ENCODE results near the gene OR2A5.

OR2A5 gene

DNA sequence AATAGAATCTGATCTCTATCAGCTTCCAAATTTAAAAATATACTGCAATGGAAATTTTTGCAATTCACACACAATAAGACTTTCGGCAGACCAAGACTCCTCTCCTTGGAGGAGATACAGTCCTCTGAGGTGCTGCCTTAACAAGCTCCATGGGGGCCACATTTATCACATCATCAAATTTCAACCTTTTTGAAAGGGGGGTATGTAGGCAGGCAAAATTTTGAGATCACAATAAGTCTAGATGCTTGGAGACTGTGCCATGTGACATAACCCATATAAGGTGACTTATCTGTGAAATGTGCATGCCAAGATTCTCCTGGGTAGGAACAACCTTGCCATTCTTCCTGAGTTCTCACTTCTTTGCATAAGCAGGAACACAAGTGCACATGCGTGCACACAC, 37.2 kb downstream of the OR2A5 start, which contains the start of gene OR2A12:
Gene OR2A12 (plus strand): TSS at position 301 of the 400 bp plus-strand sequence. CDS start 8,830 bp downstream, outside the sequence.
- Histone ChIP-seq H3K27ac (ENCODE audit: low read length) (no peak within 1 kb of the TSS), H3K36me3 (ENCODE audit: control insufficient read depth, low read depth, low read length) (no peaks in the 10 kb centered on the region), H3K4me3 (ENCODE audit: low read length) (no peak within 1 kb of the TSS), H3K27me3 (ENCODE audit: control insufficient read depth, insufficient read depth, low read length) (no peaks in the 10 kb centered on the region), H3K4me1 (ENCODE audit: control insufficient read depth, low read depth, low read length) (no peaks in the 10 kb centered on the region), H3K9me3 (ENCODE audit: control insufficient read depth, low read depth, low read length) (no peaks in the 10 kb centered on the region), H3K9ac (ENCODE audit: low read length) (no peak within 1 kb of the TSS)

DNA sequence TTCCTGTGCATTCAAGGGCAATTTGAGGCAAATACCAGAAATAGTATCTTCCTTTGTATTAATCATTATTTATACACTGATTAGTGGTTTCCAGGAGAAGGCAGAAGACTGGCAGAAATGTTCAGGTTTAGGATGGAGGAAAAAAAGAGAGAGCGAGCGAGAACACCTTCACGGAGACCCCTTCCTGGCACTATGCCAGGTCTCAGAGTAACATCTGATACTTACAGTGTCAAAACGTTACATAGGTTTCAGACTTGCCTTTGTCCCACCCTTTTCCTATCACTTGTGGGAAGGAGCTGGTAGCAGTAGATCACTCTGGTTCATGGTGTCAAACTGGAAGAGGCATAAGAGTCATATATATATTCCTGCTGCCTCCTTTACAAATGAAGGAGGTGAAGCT, 38.0 kb downstream of the OR2A5 start:
- no peak overlapping the region for H3K9ac ChIP-seq (ENCODE audit: low read length)
- H3K27me3 ChIP-seq (ENCODE audit: control insufficient read depth, insufficient read depth, low read length): no peaks in the 10 kb centered on the region
- no peak overlapping the region for H3K4me3 ChIP-seq (ENCODE audit: low read length)
- no peak overlapping the region for H3K27ac ChIP-seq (ENCODE audit: low read length)
- no peaks in the 10 kb centered on the region for H3K36me3 ChIP-seq (ENCODE audit: control insufficient read depth, low read depth, low read length)
- H3K4me1 ChIP-seq (ENCODE audit: control insufficient read depth, low read depth, low read length): no peaks in the 10 kb centered on the region
- no peaks in the 10 kb centered on the region for H3K9me3 ChIP-seq (ENCODE audit: control insufficient read depth, low read depth, low read length)

DNA sequence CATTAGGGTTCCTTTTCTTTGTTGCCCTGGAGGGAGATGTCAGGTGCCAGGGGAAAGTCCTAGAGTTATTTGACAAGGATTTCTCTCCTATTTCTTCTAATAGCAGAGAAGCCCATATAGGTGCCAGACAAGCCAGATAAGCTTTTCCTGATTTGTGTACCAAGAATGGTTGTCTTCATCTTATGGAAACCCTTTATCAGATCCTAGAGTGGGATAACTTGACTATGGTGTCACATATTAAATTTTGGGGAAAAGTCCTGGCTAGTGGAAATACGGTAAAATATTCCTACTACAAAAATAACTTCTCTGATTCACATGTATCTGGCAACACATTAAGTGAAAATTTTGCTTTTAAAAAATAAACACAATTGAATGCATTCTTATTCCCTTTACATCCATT, 38.5 kb downstream of the OR2A5 start:
- Histone ChIP-seq H3K9ac (ENCODE audit: low read length) (no peak overlapping the region), H3K4me1 (ENCODE audit: control insufficient read depth, low read depth, low read length) (no peaks in the 10 kb centered on the region), H3K9me3 (ENCODE audit: control insufficient read depth, low read depth, low read length) (no peaks in the 10 kb centered on the region), H3K4me3 (ENCODE audit: low read length) (no peak overlapping the region), H3K27ac (ENCODE audit: low read length) (no peak overlapping the region), H3K27me3 (ENCODE audit: control insufficient read depth, insufficient read depth, low read length) (no peaks in the 10 kb centered on the region), H3K36me3 (ENCODE audit: control insufficient read depth, low read depth, low read length) (no peaks in the 10 kb centered on the region)

DNA sequence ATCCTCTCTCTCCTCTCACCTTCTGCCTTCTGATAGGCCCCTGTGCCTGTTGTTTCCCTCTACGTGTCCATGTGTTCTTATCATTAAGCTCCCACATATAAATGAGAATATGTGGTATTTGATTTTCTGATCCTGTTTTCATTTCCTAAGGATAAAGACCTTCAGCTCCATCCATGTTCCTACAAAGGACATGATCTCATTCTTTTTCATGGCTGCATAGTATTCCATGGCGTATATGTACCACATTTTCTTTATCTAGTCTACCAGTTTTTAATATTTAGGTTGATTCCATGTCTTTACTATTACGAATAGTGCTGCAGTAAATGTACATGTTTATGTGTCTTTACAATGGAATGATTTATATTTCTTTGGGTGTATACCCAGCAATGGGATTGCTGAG, 41.9 kb downstream of the OR2A5 start:
- no peaks in the 10 kb centered on the region for H3K9me3 ChIP-seq (ENCODE audit: control insufficient read depth, low read depth, low read length)
- no peak overlapping the region for H3K9ac ChIP-seq (ENCODE audit: low read length)
- H3K27me3 ChIP-seq (ENCODE audit: control insufficient read depth, insufficient read depth, low read length): no peaks in the 10 kb centered on the region
- no peak overlapping the region for H3K27ac ChIP-seq (ENCODE audit: low read length)
- H3K4me3 ChIP-seq (ENCODE audit: low read length): no peak overlapping the region
- H3K4me1 ChIP-seq (ENCODE audit: control insufficient read depth, low read depth, low read length): no peaks in the 10 kb centered on the region
- no peaks in the 10 kb centered on the region for H3K36me3 ChIP-seq (ENCODE audit: control insufficient read depth, low read depth, low read length)

DNA sequence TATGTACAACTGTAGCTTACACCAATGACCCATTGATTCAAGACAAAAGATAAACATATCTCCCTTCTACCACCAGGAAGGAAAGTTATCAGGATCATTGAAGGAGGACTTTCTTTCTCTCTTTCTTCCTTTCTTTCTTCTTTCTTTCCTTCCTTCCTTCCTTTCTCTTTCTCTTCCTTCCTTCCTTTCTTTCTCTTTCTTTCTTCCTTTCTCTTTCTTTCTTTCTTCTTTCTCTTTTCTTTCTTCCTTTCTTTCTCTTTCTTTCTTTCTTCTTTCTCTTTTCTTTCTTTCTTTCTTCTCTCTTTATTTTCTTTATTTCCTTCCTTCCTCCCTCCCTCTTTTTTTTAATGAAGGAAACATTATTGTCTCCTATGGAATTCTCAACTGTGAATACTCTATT, 50.0 kb downstream of the OR2A5 start:
- no peak overlapping the region for H3K27ac ChIP-seq (ENCODE audit: low read length)
- H3K9me3 ChIP-seq (ENCODE audit: control insufficient read depth, low read depth, low read length): no peaks in the 10 kb centered on the region
- H3K4me1 ChIP-seq (ENCODE audit: control insufficient read depth, low read depth, low read length): no peaks in the 10 kb centered on the region
- H3K9ac ChIP-seq (ENCODE audit: low read length): no peak overlapping the region
- no peaks in the 10 kb centered on the region for H3K27me3 ChIP-seq (ENCODE audit: control insufficient read depth, insufficient read depth, low read length)
- no peak overlapping the region for H3K4me3 ChIP-seq (ENCODE audit: low read length)
- no peaks in the 10 kb centered on the region for H3K36me3 ChIP-seq (ENCODE audit: control insufficient read depth, low read depth, low read length)

DNA sequence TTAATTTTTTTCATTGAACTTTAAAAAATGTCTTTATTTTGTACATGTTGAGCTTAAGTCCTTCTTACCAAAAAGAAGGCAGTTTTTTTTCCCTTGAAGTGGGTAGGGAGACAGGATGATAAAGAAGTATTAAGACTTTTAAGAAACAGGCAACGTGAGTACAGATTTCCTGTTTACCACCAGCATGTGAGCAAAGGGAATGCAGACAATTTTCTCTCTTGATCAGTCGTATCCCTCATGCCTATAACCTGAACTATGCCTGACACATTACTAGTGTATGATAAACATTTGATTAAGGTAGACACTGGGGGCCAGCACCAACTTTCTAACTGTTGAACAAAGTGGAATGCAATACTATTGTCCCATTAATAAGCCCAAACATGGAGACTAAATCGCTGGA, 51.9 kb downstream of the OR2A5 start:
- Histone ChIP-seq H3K4me1 (ENCODE audit: control insufficient read depth, low read depth, low read length) (no peaks in the 10 kb centered on the region), H3K27ac (ENCODE audit: low read length) (no peak overlapping the region), H3K4me3 (ENCODE audit: low read length) (no peak overlapping the region), H3K36me3 (ENCODE audit: control insufficient read depth, low read depth, low read length) (no peaks in the 10 kb centered on the region), H3K9me3 (ENCODE audit: control insufficient read depth, low read depth, low read length) (no peaks in the 10 kb centered on the region), H3K9ac (ENCODE audit: low read length) (no peak overlapping the region), H3K27me3 (ENCODE audit: control insufficient read depth, insufficient read depth, low read length) (no peaks in the 10 kb centered on the region)

DNA sequence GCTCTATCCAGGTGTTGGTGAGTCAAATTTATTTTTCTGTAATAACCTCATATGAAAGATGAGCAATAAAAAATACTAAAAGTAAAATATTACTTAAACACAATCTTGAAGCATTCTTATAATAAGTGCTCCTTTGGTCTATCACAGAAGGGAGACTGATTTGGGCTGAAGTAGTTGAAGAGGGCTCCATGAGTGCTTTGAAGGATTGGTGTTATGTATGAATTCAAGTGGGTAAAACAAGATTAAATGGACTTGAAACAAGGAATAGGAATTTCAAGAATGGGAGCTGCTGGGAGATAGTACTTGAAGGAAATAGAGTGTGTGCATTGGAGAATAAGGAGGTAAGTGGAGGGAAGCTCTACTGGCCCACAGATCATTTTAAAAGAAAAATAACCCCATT, 53.3 kb downstream of the OR2A5 start:
- H3K4me3 ChIP-seq (ENCODE audit: low read length): no peak overlapping the region

DNA sequence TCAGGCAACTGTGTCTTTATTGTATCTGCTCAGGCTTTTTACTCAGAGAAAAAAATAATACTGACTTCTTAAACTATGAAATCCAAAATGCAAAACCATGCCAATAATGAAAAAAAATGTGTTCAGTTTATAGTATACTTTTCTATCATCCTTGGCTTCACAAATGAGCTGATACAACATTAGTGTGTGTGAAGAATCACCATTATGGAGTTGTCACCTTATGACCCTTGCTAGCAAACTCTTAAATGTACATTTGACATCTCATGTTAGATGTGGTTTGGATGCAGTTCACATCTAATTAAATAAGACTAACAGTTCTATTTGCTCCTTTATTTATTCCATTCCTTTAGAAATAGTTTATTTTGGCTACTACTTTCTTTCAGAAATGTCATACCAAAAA, 56.5 kb downstream of the OR2A5 start:
- Histone ChIP-seq H3K9me3 (ENCODE audit: control insufficient read depth, low read depth, low read length) (no peaks in the 10 kb centered on the region), H3K4me1 (ENCODE audit: control insufficient read depth, low read depth, low read length) (no peaks in the 10 kb centered on the region), H3K36me3 (ENCODE audit: control insufficient read depth, low read depth, low read length) (no peaks in the 10 kb centered on the region), H3K9ac (ENCODE audit: low read length) (no peak overlapping the region), H3K27ac (ENCODE audit: low read length) (no peak overlapping the region), H3K27me3 (ENCODE audit: control insufficient read depth, insufficient read depth, low read length) (no peaks in the 10 kb centered on the region), H3K4me3 (ENCODE audit: low read length) (no peak overlapping the region)

More for the DNA sequence above, 53.3 kb downstream of the OR2A5 start:
- Histone ChIP-seq H3K27me3 (ENCODE audit: control insufficient read depth, insufficient read depth, low read length) (no peaks in the 10 kb centered on the region), H3K36me3 (ENCODE audit: control insufficient read depth, low read depth, low read length) (no peaks in the 10 kb centered on the region), H3K9me3 (ENCODE audit: control insufficient read depth, low read depth, low read length) (no peaks in the 10 kb centered on the region), H3K4me1 (ENCODE audit: control insufficient read depth, low read depth, low read length) (no peaks in the 10 kb centered on the region), H3K27ac (ENCODE audit: low read length) (no peak overlapping the region), H3K9ac (ENCODE audit: low read length) (no peak overlapping the region)

Measured in iPS-18a (cell line).